GM23248 (cell line): ENCODE data around the gene C2orf78. TPM values are rescaled to one million over a fixed set of nuclear protein-coding genes. Genes with fewer than 3 reads are reported as not detected.
"Not testable (repeated sequence)": the region's sequence is repeated elsewhere in the genome, so short reads cannot be mapped to it uniquely, and the experiment has no call there.

Experiments
- DNase-seq: peaks from one replicate; pipeline ENCODE4 v3.0.0-alpha.2; 2015
- H2AFZ ChIP-seq: fragments of 200-600 bp; sonication (generic); 2 replicates; pipeline ENCODE4 v1.6.1; 2016; ENCODE audit warnings: antibody characterized with exemption
- H3F3A ChIP-seq: fragments of 200-600 bp; sonication (generic); 2 replicates; pipeline ENCODE4 v1.6.1; 2016; ENCODE audit warnings: mild to moderate bottlenecking, antibody characterized with exemption, mixed run types; ENCODE audit not compliant: insufficient read depth
- H3K27ac ChIP-seq: fragments of 200-600 bp; sonication (generic); 2 replicates; pipeline ENCODE4 v1.5.1; 2016; ENCODE audit warnings: mild to moderate bottlenecking
- H3K27me3 ChIP-seq: fragments of 200-600 bp; sonication (generic); replicated peaks from 2 replicates; pipeline ENCODE4 v1.6.1; 2016; ENCODE audit warnings: mild to moderate bottlenecking; ENCODE audit not compliant: insufficient read depth
- H3K36me3 ChIP-seq: fragments of 200-600 bp; sonication (generic); 2 replicates; pipeline ENCODE4 v1.6.1; 2016; ENCODE audit warnings: low read depth, mild to moderate bottlenecking
- H3K4me1 ChIP-seq: fragments of 200-600 bp; sonication (generic); 2 replicates; pipeline ENCODE4 v1.6.1; 2016; ENCODE audit warnings: mild to moderate bottlenecking; ENCODE audit not compliant: insufficient read depth
- H3K4me2 ChIP-seq: fragments of 200-600 bp; sonication (generic); one replicate; pipeline ENCODE4 v1.6.1; 2016; ENCODE audit warnings: mild to moderate bottlenecking; ENCODE audit not compliant: unreplicated experiment
- H3K4me3 ChIP-seq: fragments of 200-600 bp; sonication (generic); 2 replicates; pipeline ENCODE4 v1.5.1; 2016; ENCODE audit warnings: mild to moderate bottlenecking
- H3K79me2 ChIP-seq: fragments of 200-600 bp; sonication (generic); 2 replicates; pipeline ENCODE4 v1.6.1; 2016; ENCODE audit warnings: mild to moderate bottlenecking; ENCODE audit not compliant: insufficient read depth
- H3K9ac ChIP-seq: fragments of 200-600 bp; sonication (generic); 2 replicates; pipeline ENCODE4 v1.6.1; 2016; ENCODE audit warnings: mild to moderate bottlenecking
- H3K9me2 ChIP-seq: fragments of 200-600 bp; sonication (generic); 2 replicates; pipeline ENCODE4 v1.6.1; 2016; ENCODE audit warnings: mixed run types, mild to moderate bottlenecking, moderate library complexity; ENCODE audit not compliant: insufficient read depth
- H3K9me3 ChIP-seq: fragments of 200-600 bp; sonication (generic); one replicate; pipeline ENCODE4 v1.6.1; 2017; ENCODE audit warnings: low read depth
- H4K20me1 ChIP-seq: fragments of 200-600 bp; sonication (generic); 2 replicates; pipeline ENCODE4 v1.6.0; 2016; ENCODE audit not compliant: insufficient read depth
- EZH2 ChIP-seq: fragments of 200-600 bp; sonication (generic); IDR thresholded peaks from 2 replicates; pipeline ENCODE4 v1.6.1; 2018; ENCODE audit warnings: antibody characterized with exemption, mild to moderate bottlenecking; ENCODE audit not compliant: insufficient read depth, poor library complexity, severe bottlenecking
- EZH2phosphoT487 ChIP-seq: fragments of 200-600 bp; sonication (generic); IDR thresholded peaks from 2 replicates; pipeline ENCODE4 v1.6.1; 2018; ENCODE audit warnings: antibody characterized with exemption, moderate library complexity, mild to moderate bottlenecking, low read depth; ENCODE audit not compliant: insufficient read depth
- WGBS, 2 experiments: methylation state at CpG; one replicate each; pipeline ENCODE4 v1.1.6; 2015 to 2017; ENCODE audit warnings: low lambda C conversion rate in 2 of 2, low coverage in 1 of 2; ENCODE audit errors: missing lambda C conversion rate in 2 of 2; 5-methylcytosine and 5-hydroxymethylcytosine counted together
- in situ Hi-C: fragments of 300-500 bp; cut with MboI; formaldehyde crosslinking; loops from 2 replicates; pipeline ENCODE4 v1.15.0; 2020
- polyA plus RNA-seq: library from polyadenylated mRNA; unstranded; fragments of >200 nt; fragmentation: Nextera tagmentation; extraction: Ambion mirVana; gene quantifications from 2 replicates; pipeline ENCODE4 v1.2.1, GENCODE V29; 2016
- total RNA-seq: library from RNA; depleted of rRNA; stranded (reverse); fragments of >200 nt; shearing (Covaris generic); gene quantifications from 2 replicates; pipeline ENCODE4 v1.2.3, GENCODE V29; 2014

C2orf78 gene
- total and polyA plus RNA-seq, 2 experiments from 2014 or later, result not detected

GRCh38 chr2:73740767-73741166 lies 43.2 kb upstream of the C2orf78 start:
- 94 to 98% methylated on average over 2 of the region's 2 CpGs for WGBS, 2 experiments
- in situ Hi-C loops, result no loop called here

GRCh38 chr2:73746015-73746876 lies 37.7 kb upstream of the C2orf78 start:
- H3K4me1 ChIP-seq, result no peaks in the 10 kb centered on the region
- peaks cover 12% of the 10 kb centered on the region; the same call in 1 of the 2 replicates for H3F3A ChIP-seq
- in situ Hi-C loops, result no loop called here
- TF ChIP-seq EZH2, result no peak
- TF ChIP-seq EZH2phosphoT487, result no peak
- H3K27me3 ChIP-seq, result no peaks in the 10 kb centered on the region
- H3K27ac ChIP-seq, result no peak overlapping the region
- 93 to 95% methylated on average over 11 of the region's 11 CpGs for WGBS, 2 experiments
- H4K20me1 ChIP-seq, result no peaks in the 10 kb centered on the region
- H3K9me3 ChIP-seq, result no peaks in the 10 kb centered on the region
- no peak overlapping the region for H3K4me2 ChIP-seq
- no peak overlapping the region for H3K9ac ChIP-seq
- H3K79me2 ChIP-seq, result no peaks in the 10 kb centered on the region
- no peak for DNase-seq
- H3K4me3 ChIP-seq, result no peak overlapping the region
- no peaks in the 10 kb centered on the region for H3K9me2 ChIP-seq
- H2AFZ ChIP-seq, result no peak overlapping the region
- H3K36me3 ChIP-seq, result peaks cover 18% of the 10 kb centered on the region; the same call in 1 of the 2 replicates

More at GRCh38 chr2:73740767-73741166, 43.2 kb upstream of the C2orf78 start:
- no peak overlapping the region for H3K4me2 ChIP-seq
- H3K4me3 ChIP-seq, result no peak overlapping the region
- peaks cover 14% of the 10 kb centered on the region; the same call in 1 of the 2 replicates for H3K36me3 ChIP-seq
- H4K20me1 ChIP-seq, result no peaks in the 10 kb centered on the region
- H3K27me3 ChIP-seq, result no peaks in the 10 kb centered on the region
- H3F3A ChIP-seq, result peaks cover 8% of the 10 kb centered on the region; the same call in 1 of the 2 replicates
- no peak for TF ChIP-seq EZH2phosphoT487
- TF ChIP-seq EZH2, result no peak
- H3K27ac ChIP-seq, result no peak overlapping the region
- no peak overlapping the region for H3K9ac ChIP-seq
- H3K79me2 ChIP-seq, result peaks cover 10% of the 10 kb centered on the region
- H3K4me1 ChIP-seq, result peaks cover 10% of the 10 kb centered on the region
- H3K9me3 ChIP-seq, result no peaks in the 10 kb centered on the region
- DNase-seq, result no peak
- no peaks in the 10 kb centered on the region for H3K9me2 ChIP-seq
- H2AFZ ChIP-seq, result no peak overlapping the region

- no peaks in the 10 kb centered on the region for H3K79me2 ChIP-seq
- 98 to 100% methylated on average over 3 of the region's 3 CpGs for WGBS, 2 experiments
- no peak overlapping the region for H3K4me3 ChIP-seq
- no peak overlapping the region for H2AFZ ChIP-seq
- no peaks in the 10 kb centered on the region for H3K9me3 ChIP-seq
- no peak overlapping the region for H3K9ac ChIP-seq
- no peaks in the 10 kb centered on the region for H3K27me3 ChIP-seq
- no peak for DNase-seq
- in situ Hi-C loops, result no loop called here
- H3F3A ChIP-seq, result peaks cover 12% of the 10 kb centered on the region; the same call in 1 of the 2 replicates
- no peaks in the 10 kb centered on the region for H3K4me1 ChIP-seq
- no peaks in the 10 kb centered on the region for H4K20me1 ChIP-seq
- H3K36me3 ChIP-seq, result peaks cover 22% of the 10 kb centered on the region; the same call in 1 of the 2 replicates
- H3K9me2 ChIP-seq, result no peaks in the 10 kb centered on the region
- no peak overlapping the region for H3K4me2 ChIP-seq
- TF ChIP-seq EZH2 (no peak), EZH2phosphoT487 (no peak)
- no peak overlapping the region for H3K27ac ChIP-seq
These were observed 37.1 kb upstream of the C2orf78 start for GRCh38 chr2:73746877-73747208.

DNA sequence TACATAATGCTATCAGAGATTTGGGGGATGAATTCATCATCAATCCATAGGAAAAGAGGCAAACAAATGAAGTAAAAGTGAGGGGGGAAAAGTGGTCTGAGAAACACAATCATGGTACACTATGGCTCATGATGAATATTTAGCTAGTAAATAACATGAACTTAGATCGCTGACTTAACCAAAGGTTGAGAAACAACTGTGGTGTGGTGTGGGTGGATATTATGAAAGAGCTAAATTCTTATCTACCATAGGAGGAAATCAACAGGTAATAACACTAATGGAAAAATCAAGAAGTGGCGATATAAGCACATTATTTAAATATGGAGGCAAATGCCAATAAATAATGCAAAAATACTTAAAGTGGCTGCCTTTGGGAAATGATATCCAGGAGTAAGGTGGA lies 34.7 kb upstream of the C2orf78 start:
- TF ChIP-seq EZH2 (no peak), EZH2phosphoT487 (no peak)
- no peaks in the 10 kb centered on the region for H4K20me1 ChIP-seq
- H3K4me2 ChIP-seq, result no peak overlapping the region
- no peak overlapping the region for H3K27ac ChIP-seq
- peaks cover 26% of the 10 kb centered on the region; the same call in 1 of the 2 replicates for H3K36me3 ChIP-seq
- no peaks in the 10 kb centered on the region for H3K9me2 ChIP-seq
- no peaks in the 10 kb centered on the region for H3K9me3 ChIP-seq
- H3K79me2 ChIP-seq, result no peaks in the 10 kb centered on the region
- in situ Hi-C loops, result no loop called here
- no peak overlapping the region for H3K4me3 ChIP-seq
- H2AFZ ChIP-seq, result no peak overlapping the region
- no peaks in the 10 kb centered on the region for H3K27me3 ChIP-seq
- peaks cover 12% of the 10 kb centered on the region; the same call in 1 of the 2 replicates for H3F3A ChIP-seq
- no peaks in the 10 kb centered on the region for H3K4me1 ChIP-seq
- no peak for DNase-seq
- 98% methylated on average over 2 of the region's 2 CpGs for WGBS, 2 experiments
- no peak overlapping the region for H3K9ac ChIP-seq

DNA sequence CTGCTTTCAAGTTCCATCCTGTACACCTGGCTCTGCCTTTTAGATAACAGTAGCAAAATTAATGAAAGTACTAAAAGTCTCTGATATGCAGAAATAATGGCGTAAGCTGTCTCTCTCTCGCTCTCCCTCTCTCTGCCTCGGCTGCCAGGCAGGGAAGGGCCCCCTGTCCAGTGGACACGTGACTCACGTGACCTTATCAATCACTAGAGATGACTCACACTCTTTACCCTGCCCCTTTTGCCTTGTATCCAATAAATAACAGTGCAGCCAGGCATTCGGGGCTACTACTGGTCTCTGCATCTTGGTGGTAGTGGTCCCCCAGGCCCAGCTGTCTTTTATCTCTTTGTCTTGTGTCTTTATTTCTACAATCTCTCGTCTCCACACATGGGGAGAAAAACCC lies 29.7 kb upstream of the C2orf78 start:
- H4K20me1 ChIP-seq, H3K27ac ChIP-seq, H3K27me3 ChIP-seq, H3K9me3 ChIP-seq, H3K4me3 ChIP-seq, in situ Hi-C loops, H2AFZ ChIP-seq, H3K4me1 ChIP-seq, H3K9ac ChIP-seq, H3F3A ChIP-seq, DNase-seq, H3K4me2 ChIP-seq, H3K79me2 ChIP-seq, H3K9me2 ChIP-seq: not testable (repeated sequence)
- WGBS, 2 experiments, result 93% methylated on average over 7 of the region's 7 CpGs
- peaks cover 19% of the 10 kb centered on the region; the same call in 1 of the 2 replicates for H3K36me3 ChIP-seq
